Peyer's patch (tissue), 4 donors: ENCODE data around the gene PDE4B.

Source experiments
- CTCF ChIP-seq, 6 experiments: fragments of 450-650 bp in 4 of 6; fragments of 200-600 bp in 2 of 6; sonication (generic) in 1 of 6; IDR thresholded peaks; one replicate each; pipeline ENCODE4 v1.5.1; 2017 to 2019; ENCODE audit warnings: antibody characterized with exemption in 6 of 6, mild to moderate bottlenecking in 3 of 6, moderate library complexity in 1 of 6
- POLR2A ChIP-seq, 2 donors: fragments of 450-650 bp; IDR thresholded peaks; one replicate each; pipeline ENCODE4 v1.5.1; 2017; ENCODE audit warnings: antibody characterized with exemption in 2 of 2, mild to moderate bottlenecking in 2 of 2, moderate library complexity in 2 of 2

GRCh38 chr1:65958561-65959350 lies 166.1 kb downstream of the PDE4B start:
- TF ChIP-seq POLR2A (IDR thresholded peaks at IDR 0.05), result no peak
- TF ChIP-seq CTCF (IDR thresholded peaks at IDR 0.05), result peak; percentile 49 to 87 (median 82)
